H1 (cell line): Measurements from ENCODE around the gene DENND1A. TPM values are rescaled to one million over a fixed set of nuclear protein-coding genes. Genes with fewer than 3 reads are reported as not detected.
A peak's percentile ranks its signal among the peaks of the same experiment; 100 is the strongest.

ENCODE experiments used
- KDM1A ChIP-seq: fragments of 200-600, 300-600 bp; sonication (generic); IDR thresholded peaks from 2 replicates; pipeline ENCODE4 v1.7.1; 2016; ENCODE audit warnings: mild to moderate bottlenecking, low read length, borderline replicate concordance
- KDM5A ChIP-seq: fragments of 200-600 bp; IDR thresholded peaks from 2 replicates; pipeline ENCODE4 v1.7.1; 2012; ENCODE audit warnings: mild to moderate bottlenecking, low read length, inconsistent platforms, mixed read lengths
- RAD21 ChIP-seq, 2 experiments: IDR thresholded peaks in 1 of 2; conservative IDR thresholded peaks in 1 of 2; 2 replicates each; pipeline ENCODE4 v1.6.1; 2011; ENCODE audit warnings: low read depth in 2 of 2, low read length in 2 of 2, improper control_type of control experiment in 1 of 2, inconsistent platforms in 1 of 2, mild to moderate bottlenecking in 1 of 2, moderate library complexity in 1 of 2
- TAF1 ChIP-seq: IDR thresholded peaks from 2 replicates; pipeline ENCODE4 v1.6.1; 2011; ENCODE audit warnings: mild to moderate bottlenecking, low read depth, low read length
- polyA plus RNA-seq, 7 experiments: library from polyadenylated mRNA; depleted of rRNA in 3 of 7; stranded (reverse) in 5 of 7; unstranded in 2 of 7; fragments of >200 nt in 5 of 7; fragments of 200-250 nt in 2 of 7; gene quantifications; 1 replicate in 5 of 7; 2 replicates in 1 of 7; 4 replicates in 1 of 7; pipeline versions ENCODE4 v1.2.1 to v1.2.3, GENCODE V29; 2011 to 2013; ENCODE audit warnings: missing spikeins in 2 of 7, mixed read lengths in 2 of 7
- total RNA-seq: library from RNA; stranded (reverse); fragmentation: NEBNext Ultra II Directional; extraction: Animal tissue kit (Norgen Biotek cat#: 25700); gene quantifications from 2 replicates; pipeline ENCODE4 v1.2.1, GENCODE V29; 2021
- TF ChIP-seq, protein P1 (sequence below): fragments of 300-600 bp; sonication (generic); IDR thresholded peaks from 2 replicates; pipeline ENCODE4 v1.7.1; 2012; ENCODE audit warnings: low read length, moderate library complexity, mild to moderate bottlenecking, inconsistent platforms; ENCODE audit not compliant: insufficient replicate concordance
- TF ChIP-seq, protein P2 (sequence below): IDR thresholded peaks from 2 replicates; pipeline ENCODE4 v1.6.1; 2012; ENCODE audit warnings: inconsistent platforms
- TF ChIP-seq, protein P3 (sequence below): IDR thresholded peaks from 2 replicates; pipeline ENCODE4 v1.6.1; 2012; ENCODE audit warnings: low read length, inconsistent platforms

The DENND1A gene
- total and polyA plus RNA-seq, 2 of the 8 experiments (the other 6 are each of a cell fraction or from before 2014, with no cell fraction given): 24.1 to 26.4 TPM

DNA sequence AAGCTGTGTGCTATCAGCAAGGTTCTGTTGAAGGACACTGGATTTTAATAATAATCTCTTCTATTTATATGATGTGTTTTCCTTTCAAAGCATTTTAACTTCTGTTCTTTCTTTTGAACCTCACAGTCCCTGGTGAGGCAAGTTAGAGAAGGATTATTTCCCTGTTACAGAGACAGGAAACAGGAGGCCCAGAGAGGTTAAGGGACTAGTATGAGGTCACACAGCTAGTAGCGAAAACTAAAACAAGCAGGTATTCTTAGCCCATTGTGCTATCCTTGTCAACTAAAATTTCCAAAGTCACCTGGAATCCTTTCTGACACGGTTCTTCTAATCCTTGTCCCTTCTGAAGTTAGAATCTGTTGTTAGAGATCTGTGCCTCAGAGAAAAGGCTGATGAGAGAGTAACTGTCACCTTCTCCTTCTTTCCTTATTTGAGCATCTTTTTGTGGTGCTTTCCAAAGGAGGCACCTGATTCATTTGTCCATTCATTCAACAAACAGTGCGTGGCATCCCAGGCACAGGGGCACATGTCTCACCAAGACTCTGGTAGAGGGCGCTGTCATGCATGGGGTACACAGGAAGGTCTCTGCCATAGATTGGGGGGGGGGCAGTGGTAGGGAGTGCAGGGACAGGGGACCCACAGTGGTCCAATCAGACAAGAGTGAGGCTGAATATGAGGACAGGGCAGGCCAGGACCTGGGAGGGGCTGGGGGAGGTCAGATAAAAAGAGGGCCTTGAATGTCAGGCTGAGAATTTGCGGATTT is 512.5 kb downstream of the DENND1A start (continued):
- TF ChIP-seq, protein P1, sequence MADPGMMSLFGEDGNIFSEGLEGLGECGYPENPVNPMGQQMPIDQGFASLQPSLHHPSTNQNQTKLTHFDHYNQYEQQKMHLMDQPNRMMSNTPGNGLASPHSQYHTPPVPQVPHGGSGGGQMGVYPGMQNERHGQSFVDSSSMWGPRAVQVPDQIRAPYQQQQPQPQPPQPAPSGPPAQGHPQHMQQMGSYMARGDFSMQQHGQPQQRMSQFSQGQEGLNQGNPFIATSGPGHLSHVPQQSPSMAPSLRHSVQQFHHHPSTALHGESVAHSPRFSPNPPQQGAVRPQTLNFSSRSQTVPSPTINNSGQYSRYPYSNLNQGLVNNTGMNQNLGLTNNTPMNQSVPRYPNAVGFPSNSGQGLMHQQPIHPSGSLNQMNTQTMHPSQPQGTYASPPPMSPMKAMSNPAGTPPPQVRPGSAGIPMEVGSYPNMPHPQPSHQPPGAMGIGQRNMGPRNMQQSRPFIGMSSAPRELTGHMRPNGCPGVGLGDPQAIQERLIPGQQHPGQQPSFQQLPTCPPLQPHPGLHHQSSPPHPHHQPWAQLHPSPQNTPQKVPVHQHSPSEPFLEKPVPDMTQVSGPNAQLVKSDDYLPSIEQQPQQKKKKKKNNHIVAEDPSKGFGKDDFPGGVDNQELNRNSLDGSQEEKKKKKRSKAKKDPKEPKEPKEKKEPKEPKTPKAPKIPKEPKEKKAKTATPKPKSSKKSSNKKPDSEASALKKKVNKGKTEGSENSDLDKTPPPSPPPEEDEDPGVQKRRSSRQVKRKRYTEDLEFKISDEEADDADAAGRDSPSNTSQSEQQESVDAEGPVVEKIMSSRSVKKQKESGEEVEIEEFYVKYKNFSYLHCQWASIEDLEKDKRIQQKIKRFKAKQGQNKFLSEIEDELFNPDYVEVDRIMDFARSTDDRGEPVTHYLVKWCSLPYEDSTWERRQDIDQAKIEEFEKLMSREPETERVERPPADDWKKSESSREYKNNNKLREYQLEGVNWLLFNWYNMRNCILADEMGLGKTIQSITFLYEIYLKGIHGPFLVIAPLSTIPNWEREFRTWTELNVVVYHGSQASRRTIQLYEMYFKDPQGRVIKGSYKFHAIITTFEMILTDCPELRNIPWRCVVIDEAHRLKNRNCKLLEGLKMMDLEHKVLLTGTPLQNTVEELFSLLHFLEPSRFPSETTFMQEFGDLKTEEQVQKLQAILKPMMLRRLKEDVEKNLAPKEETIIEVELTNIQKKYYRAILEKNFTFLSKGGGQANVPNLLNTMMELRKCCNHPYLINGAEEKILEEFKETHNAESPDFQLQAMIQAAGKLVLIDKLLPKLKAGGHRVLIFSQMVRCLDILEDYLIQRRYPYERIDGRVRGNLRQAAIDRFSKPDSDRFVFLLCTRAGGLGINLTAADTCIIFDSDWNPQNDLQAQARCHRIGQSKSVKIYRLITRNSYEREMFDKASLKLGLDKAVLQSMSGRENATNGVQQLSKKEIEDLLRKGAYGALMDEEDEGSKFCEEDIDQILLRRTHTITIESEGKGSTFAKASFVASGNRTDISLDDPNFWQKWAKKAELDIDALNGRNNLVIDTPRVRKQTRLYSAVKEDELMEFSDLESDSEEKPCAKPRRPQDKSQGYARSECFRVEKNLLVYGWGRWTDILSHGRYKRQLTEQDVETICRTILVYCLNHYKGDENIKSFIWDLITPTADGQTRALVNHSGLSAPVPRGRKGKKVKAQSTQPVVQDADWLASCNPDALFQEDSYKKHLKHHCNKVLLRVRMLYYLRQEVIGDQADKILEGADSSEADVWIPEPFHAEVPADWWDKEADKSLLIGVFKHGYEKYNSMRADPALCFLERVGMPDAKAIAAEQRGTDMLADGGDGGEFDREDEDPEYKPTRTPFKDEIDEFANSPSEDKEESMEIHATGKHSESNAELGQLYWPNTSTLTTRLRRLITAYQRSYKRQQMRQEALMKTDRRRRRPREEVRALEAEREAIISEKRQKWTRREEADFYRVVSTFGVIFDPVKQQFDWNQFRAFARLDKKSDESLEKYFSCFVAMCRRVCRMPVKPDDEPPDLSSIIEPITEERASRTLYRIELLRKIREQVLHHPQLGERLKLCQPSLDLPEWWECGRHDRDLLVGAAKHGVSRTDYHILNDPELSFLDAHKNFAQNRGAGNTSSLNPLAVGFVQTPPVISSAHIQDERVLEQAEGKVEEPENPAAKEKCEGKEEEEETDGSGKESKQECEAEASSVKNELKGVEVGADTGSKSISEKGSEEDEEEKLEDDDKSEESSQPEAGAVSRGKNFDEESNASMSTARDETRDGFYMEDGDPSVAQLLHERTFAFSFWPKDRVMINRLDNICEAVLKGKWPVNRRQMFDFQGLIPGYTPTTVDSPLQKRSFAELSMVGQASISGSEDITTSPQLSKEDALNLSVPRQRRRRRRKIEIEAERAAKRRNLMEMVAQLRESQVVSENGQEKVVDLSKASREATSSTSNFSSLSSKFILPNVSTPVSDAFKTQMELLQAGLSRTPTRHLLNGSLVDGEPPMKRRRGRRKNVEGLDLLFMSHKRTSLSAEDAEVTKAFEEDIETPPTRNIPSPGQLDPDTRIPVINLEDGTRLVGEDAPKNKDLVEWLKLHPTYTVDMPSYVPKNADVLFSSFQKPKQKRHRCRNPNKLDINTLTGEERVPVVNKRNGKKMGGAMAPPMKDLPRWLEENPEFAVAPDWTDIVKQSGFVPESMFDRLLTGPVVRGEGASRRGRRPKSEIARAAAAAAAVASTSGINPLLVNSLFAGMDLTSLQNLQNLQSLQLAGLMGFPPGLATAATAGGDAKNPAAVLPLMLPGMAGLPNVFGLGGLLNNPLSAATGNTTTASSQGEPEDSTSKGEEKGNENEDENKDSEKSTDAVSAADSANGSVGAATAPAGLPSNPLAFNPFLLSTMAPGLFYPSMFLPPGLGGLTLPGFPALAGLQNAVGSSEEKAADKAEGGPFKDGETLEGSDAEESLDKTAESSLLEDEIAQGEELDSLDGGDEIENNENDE: no peak
- 0 out of 2 replicates have a peak, but pooled peaks have one; percentile 24 for TF ChIP-seq KDM1A
- no peak for TF ChIP-seq KDM5A
- TF ChIP-seq, protein P2, sequence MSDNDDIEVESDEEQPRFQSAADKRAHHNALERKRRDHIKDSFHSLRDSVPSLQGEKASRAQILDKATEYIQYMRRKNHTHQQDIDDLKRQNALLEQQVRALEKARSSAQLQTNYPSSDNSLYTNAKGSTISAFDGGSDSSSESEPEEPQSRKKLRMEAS: 0 out of 2 replicates have a peak, but pooled peaks have one; percentile 16
- TF ChIP-seq, protein P3, sequence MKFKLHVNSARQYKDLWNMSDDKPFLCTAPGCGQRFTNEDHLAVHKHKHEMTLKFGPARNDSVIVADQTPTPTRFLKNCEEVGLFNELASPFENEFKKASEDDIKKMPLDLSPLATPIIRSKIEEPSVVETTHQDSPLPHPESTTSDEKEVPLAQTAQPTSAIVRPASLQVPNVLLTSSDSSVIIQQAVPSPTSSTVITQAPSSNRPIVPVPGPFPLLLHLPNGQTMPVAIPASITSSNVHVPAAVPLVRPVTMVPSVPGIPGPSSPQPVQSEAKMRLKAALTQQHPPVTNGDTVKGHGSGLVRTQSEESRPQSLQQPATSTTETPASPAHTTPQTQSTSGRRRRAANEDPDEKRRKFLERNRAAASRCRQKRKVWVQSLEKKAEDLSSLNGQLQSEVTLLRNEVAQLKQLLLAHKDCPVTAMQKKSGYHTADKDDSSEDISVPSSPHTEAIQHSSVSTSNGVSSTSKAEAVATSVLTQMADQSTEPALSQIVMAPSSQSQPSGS: no peak
- peak; percentile 28 to 30; a peak in 2 of 4 replicates for TF ChIP-seq RAD21 (IDR thresholded peaks at IDR 0.05 in 1 of 2, conservative IDR thresholded peaks at IDR 0.05 in 1 of 2; ENCODE audit: low read depth in 2 of 2, low read length in 2 of 2)
- TF ChIP-seq TAF1: no peak
